Mesenteric fat pad (tissue), 1 donor: Measurements from ENCODE around the gene BDKRB1. TPM values are rescaled to one million over a fixed set of nuclear protein-coding genes. Genes with fewer than 3 reads are reported as not detected.
"Not testable (repeated sequence)": the region's sequence is repeated elsewhere in the genome, so short reads cannot be mapped to it uniquely, and the experiment has no call there.

Source experiments
- DNase-seq: peaks from one replicate; pipeline ENCODE4 v3.0.0-alpha.2; 2020; ENCODE audit warnings: low spot score
- total RNA-seq: library from RNA; stranded (reverse); fragmentation: NEBNext Ultra II Directional; extraction: Animal tissue kit (Norgen Biotek cat#: 25700); gene quantifications from one replicate; pipeline ENCODE4 v1.2.1, GENCODE V29; 2021
- donor health status: DM: yes; HTN: yes; CAD: no.

BDKRB1 gene
- total RNA-seq, 1 donor from 2014 or later, result 0.71 TPM

DNA sequence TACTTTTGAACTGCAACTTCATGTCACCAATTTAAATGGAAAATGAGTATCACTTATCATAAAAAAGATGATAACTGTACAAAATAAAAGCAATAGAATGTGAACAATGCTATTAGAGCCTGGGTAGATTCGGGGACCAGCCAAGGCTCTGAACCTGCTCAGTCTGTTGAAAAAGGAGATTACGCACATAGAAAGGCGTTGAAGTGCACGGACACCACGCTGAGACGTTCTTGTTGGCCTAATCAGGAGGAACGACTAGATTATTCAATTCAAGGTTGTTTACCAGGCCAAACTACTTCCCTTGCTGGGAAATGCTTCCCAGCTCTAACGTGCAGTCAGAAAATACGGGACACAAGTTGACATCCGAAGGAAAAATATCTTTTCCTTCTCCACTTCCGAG is 23.5 kb upstream of the BDKRB1 start:
- DNase-seq, result no peak

DNA sequence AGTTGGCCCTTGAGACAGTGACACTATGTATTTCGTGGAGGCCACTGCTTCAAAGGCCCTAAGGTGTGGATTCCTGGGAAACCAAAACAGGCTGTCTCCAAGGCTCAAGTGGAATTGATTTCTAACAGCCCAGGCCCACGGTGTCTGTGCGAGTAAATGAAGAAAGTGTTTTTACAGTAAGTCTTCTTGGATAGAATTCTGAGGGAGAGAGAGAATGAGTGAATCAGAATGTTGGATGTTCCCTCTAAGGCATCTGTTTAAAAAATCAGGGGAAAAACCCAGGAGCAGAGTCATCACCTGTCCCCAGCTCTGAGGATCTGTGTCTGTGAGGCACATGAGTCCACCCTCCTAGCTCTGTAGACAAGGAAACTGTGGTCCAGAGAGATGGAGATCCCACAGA is 22.3 kb upstream of the BDKRB1 start:
- no peak for DNase-seq

DNA sequence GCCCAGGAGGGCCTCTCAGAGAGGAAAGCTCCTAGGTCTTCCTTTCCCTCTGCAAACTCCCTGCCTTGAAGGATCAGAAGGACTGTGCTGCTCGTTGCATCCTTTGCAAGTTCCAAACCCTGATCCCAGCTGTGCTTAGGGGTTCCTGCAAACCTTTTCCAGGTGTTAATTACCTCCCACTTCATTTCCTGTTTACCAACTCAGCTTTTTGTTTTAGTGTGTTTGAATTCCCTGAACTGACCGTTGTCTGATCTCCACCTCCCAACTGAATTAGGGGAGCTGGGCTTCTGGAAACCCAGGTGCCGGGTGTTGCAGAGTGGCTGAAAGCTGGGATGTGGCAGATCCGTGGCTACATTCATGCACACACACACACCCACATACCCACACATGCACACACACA is 20.6 kb upstream of the BDKRB1 start:
- no peak for DNase-seq

DNA sequence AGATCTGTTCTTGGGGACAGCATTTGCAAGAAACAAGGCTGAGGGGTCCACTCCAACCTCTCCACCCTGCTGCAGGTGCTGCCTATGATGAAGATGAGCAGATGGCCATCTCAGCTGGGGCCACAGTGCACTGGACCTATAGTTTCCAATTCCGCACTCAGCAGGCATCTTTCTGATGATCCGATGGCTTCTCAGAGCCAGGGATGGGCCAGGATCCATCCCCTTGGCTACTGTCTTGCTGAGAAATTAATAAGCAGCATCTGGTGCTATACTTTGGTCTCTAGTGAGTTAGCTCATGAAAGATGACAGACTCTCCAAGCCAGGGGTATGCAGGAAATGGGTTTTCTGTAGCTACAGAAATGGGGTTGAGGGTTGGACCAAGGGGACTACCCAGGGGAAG is 18.4 kb upstream of the BDKRB1 start:
- DNase-seq, result no peak

DNA sequence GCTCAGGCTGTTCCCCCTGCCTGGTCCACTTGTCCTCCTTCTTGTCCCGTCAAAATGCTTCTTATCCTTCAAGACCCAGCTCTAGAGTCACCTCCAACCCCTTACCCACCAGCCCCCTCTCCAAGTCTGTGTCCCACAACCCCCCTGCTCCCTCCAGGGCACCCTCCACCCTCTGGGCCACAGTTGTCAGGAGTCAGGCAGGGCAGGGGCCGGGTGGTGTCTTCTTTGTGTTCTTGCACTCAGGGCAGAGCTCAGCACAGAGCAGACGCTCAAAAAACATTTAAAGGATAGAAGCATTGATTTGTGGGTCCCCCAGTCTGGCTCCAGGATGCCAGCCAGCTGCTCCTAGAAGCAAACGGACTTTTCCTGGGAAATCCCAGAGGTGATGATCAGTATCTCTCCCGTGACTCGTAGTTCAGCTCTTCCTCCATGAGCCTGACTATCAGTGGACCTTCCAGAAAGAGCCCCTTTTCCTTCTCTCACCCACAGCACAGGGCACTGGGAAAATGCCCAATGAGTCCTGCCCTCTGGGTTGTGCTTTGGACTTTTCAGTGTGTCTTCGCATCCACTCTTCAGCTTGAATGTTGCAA is 17.2 kb upstream of the BDKRB1 start:
- no peak for DNase-seq

DNA sequence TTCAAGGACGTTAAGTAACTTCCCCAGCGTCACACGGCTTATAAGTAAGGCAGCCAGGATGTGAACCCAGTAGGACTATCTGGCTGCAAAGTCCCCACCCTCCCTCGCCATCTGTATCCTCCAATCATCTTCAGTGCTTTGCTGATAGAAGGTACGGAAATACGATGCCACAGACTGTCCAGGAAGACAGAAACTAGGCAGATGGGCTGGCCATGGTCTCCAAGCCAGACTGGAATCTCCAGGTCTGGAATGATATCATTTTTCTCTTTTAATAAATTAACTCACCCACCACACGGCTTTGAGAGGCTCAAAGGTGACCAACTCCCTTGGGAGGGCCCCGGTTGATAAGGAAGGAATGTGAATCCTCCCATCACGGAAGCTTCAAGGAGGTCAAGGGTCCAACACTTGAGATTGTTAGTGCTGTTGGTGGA is 16.3 kb upstream of the BDKRB1 start:
- DNase-seq, result no peak

DNA sequence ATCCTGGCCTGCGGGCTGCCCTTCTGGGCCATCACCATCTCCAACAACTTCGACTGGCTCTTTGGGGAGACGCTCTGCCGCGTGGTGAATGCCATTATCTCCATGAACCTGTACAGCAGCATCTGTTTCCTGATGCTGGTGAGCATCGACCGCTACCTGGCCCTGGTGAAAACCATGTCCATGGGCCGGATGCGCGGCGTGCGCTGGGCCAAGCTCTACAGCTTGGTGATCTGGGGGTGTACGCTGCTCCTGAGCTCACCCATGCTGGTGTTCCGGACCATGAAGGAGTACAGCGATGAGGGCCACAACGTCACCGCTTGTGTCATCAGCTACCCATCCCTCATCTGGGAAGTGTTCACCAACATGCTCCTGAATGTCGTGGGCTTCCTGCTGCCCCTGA is 15.4 kb upstream of the BDKRB1 start:
- DNase-seq, result no peak

DNA sequence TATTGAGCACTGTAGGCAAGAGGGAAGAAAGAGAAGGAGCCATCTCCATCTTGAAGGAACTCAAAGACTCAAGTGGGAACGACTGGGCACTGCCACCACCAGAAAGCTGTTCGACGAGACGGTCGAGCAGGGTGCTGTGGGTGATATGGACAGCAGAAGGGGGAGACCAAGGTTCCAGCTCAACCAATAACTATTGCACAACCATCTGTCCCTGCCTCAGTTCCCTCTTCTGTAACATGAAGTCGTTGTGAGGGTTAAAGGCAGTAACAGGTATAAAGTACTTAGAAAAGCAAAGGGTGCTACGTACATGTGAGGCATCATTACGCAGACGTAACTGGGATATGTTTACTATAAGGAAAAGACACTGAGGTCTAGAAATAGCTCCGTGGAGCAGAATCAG is 13.9 kb upstream of the BDKRB1 start:
- DNase-seq, result no peak

DNA sequence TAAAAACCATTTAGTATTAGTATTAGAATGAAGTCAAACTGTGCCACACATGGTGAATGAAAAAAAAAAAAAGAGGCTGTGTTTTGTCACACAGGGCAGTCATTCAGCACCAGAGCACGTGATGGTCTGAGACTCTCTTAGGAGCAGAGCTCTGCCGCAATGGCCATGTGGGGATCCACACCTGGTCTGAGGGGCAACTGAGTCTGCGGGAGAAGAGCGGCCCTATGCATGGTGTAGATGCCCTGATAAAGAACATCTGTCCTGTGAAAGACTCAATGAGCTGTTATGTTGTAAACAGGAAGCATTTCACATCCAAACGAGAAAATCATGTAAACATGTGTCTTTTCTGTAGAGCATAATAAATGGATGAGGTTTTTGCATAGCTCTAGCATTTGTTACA is 12.2 kb upstream of the BDKRB1 start:
- no peak for DNase-seq

DNA sequence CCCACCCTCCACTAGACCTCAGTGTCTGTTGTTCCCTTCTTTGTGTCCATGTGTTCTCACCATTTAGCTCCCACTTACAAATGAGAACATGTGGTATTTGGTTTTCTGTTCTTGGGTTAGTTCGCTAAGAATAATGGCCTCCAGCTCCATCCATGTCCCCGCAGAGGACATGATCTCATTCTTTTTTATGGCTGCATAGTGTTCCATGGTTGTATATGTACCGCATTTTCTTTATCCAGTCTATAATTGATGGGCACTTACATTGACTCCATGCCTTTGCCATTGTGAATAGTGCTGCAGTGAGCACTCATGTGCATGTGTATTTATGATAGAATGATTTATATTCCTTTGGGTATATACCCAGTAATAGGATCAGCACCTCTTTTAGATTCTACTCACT is 10.9 kb upstream of the BDKRB1 start:
- not testable (repeated sequence) for DNase-seq

DNA sequence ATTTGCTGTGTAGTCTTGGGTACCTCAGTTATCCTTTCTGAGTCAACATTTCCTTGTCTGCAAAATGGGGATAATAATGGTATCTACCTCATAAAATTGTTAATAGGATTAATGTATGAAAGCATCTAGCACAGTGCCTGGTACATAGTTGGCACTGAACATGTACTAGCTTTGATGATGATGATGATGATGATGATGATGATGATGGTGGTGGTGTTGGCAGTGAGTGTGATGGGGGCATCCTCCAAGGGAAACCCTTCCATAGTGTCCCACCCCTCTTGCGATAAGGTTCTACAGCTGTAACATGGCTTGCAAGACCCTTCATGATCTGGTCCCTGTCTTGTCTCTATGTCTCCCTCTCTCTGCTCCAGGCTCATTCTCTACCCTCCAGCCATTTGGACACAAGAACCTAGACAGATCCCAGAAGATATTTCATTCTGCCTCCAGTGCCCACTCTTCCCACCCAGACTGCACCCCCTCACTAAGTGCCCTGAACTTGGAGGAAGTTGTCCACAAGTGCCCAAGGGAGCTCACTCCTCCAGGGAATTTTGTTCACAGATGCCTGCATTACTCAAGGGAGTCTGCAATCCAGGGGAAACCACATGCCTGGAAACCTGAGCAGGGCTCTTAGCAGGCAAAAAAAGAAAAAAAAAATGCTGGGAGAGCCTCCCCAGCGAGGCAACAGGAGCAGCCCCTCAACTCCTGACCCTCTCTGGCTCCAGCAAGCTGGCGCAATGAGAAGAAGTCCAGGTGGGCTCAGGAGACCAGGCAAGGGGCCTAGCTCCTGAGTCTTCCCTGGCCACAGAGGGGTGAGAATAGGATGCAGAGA is 10.1 kb upstream of the BDKRB1 start:
- DNase-seq, result no peak

DNA sequence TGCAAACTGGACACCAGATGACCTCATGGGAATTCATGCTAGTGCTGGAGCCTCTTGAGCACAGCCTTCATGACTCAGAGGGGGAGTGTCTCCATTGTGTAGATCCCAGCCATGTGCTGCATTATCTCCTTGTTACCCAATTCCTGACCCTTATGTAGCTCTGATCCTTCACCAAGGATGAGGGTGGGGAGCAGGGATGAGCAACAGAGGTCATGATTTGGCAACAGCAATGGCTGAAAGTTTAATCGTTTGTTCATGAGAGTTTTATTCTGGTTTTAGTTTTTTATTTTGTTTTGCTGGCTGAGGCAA is 9.5 kb upstream of the BDKRB1 start:
- no peak for DNase-seq

DNA sequence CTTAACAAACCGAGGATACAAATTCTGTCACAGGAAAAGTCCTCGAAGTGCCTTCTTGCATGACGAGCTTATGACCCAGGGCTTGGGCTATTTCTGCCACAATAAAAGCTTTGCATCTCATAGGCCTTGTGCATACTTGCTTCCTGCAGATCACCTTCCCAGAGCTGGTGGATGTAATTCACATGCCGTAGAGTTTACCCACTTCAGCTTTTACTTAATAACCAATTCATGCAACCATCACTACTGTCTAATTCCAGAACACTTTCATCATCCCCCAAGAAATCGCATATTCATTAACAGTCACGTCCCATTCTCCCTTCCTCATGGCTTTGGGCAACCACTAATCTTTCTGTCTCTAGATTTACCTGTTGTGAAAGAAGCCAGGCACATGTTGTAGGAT is 9.0 kb upstream of the BDKRB1 start:
- no peak for DNase-seq

DNA sequence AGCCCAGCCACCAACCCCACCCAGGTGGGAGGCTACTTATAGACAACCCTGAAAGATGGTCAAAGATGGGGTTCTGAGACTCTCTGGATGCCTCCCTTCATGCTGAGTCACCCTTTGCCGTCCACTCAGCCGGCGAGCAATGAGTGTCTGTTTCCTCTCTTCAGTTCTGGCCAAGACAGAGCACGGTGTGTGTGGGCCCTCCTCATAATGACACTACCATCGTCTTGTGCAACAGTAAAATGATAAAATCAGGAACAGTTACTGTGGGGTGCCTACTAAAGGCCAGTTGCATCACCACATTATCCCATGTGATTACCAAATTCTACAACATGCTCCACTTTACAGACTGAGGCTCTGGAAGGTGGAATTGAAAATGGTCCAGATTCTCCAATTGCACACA is 7.0 kb upstream of the BDKRB1 start:
- DNase-seq, result no peak

DNA sequence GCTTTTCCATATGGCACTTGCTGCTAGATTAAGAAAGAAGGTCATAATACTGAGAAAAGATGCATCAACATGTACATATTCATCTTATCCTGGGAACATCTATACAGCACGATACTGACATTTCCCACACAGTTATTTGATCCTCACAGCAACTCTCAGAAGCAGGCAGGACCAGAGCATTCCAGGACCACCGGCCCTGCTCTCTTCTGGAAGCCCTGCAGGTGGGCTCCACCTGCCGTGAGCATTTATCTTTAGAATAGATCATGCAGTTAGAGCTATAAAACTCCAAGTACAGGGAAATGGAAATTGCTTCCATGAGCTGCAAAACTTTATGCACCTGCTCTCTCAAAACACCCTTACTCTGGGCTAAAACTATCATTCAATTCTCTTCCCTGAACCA is 5.5 kb upstream of the BDKRB1 start:
- DNase-seq, result no peak

DNA sequence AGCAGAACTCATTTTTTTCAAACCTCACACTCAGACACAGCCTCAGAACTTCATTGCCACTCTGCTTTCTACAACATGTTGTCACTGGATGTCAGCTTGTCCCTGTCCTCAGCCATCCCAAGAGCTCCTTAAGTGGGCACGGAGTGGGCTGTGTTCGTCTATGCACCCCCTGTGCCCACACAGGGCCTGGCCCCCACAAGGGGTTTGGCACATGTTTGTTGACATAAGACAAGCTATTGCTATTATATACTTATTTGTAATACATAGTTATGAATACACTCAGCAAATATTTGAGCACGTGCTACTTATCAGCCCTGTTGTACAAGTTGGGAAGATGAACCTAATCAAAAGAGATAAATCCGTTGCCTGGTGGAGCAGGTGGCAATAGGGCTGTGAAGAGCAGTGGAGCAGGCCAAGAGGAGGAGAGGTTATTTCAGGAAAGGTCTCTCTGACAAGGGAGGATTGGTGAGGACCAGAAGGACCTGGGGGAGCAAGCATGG is 4.3 kb upstream of the BDKRB1 start:
- no peak for DNase-seq

DNA sequence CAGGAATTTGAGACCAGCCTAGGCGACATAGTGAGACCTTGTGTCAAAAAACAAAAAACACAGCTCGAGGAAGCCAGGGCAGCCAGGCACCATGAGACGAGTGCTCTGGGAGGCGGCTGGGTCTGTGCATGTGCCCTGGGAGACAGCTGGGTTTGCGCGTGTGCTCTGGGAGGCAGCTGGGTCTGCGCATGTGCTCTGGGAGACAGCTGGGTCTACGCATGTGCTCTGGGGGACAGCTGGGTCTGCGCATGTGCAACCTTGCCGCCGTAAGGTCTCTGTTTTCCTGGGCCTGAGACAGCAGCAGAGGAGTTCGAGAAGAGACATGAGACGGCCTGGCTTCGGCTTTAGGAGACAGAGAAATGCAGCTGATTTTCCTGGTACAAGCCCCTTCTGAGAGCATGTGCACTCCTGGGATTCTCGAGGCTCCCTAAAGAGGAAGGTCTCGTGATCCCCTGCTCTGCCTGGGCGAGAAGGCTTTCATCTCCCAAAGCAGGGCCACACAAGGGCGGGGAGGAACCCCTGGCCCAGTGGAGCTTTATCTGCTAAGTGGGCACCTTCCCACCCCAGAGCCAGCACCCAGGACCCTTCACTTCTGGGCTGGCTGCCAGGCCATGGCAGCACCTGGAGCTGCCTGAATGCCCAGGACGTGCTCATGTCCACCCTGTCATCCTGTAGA is 3.5 kb upstream of the BDKRB1 start:
- no peak for DNase-seq

DNA sequence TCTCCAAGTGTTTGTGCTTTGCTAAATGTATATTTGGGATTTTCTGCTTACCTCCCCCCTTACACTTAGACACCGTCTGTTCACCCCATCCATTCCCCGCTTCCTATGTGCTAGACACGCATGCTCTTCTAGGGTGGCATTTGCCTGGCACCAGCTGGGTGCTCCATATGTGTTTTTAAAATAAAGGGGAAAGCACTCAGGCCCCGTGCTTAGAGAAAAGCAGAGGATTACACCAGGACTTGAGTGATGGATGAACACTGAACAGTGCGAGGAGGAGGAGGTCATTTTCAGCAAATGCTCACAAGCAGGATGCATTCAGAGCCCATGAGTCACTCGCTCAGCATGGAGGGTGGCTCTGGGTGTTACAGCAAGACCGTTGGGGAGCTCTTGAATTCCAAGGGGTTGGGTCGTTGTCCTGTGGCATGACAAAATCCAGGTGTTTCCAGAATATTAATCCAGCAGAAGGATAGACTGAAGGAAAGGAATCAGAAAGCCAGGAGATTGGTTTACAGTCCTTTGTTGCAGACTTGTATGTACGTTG is 2.9 kb upstream of the BDKRB1 start:
- no peak for DNase-seq

DNA sequence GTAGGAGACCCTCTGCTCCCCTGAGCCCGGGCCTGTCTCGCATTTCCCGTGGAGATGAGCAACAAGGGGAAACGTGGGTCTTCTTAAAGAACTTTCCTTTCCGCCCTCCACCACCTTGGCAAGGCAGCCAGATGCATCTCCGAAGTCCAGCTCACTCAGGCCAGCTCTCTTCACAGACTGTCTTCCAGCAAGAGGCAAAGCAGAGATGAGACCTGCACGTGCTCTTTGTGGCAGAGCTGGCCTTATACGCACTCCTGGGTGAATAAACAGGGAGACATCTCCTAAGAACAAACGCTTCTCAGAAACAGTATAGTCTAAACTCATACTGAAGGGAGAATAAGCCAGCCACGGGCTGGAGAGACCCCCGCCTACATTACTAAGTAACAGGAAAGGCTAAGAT is 1.3 kb upstream of the BDKRB1 start:
- DNase-seq, result no peak

DNA sequence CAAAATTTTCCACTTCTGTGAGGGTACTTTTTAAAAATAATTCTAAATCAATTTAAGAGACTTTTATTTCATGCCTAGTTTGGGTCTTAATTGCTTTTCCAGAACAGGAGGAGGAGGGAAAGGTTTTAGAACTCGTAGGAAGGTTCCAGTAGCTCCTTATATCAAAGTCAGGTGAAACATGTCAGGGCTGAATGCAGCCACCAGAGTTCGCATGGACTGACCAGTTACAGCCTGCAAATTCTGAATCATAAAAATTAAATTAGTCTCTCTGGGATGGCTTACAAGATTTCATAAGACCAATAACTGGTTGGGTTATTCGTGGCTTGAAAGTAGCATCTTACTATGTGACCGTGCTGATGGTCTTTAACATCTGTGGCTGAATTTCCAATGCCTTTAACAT is 397 bp downstream of the BDKRB1 start:
- no peak for DNase-seq

DNA sequence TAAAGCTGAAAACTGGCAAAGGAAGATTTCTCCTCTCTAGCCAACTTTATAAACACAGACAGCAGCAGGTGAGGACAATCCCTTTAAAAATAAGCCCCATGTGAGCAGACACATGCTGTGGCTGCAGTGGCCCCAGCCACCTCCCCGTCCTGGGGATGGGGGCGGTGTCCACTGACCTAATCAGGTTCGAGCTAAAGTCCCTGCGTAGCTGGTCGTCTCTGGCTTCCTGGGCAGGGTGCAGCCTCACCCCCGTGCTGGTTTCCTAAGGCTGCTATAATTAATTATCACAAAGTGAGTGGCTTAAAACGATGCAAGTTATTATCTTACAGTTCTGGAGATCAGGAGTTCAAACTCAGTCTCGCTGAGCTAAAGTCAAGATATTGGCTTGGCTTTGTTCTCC is 1.0 kb downstream of the BDKRB1 start:
- DNase-seq, result peak; percentile 45

DNA sequence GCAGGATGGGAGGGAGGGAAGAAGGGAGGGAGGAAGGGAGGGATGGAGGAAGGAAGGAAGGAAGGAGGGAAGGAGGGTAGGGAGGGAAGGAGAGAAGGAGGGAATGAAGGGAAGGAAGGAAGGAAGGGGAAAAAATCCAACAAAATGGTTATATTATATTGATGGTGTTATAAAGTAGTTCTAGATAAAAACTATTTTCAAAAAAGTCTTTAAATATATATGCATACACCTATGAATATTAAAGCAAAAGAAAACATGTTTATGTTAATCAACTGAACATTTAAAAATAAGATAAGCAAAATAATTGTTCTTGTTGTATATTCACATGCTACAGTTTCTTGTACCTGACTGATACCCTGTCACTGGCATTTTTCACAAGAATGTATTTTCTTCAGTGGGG is 1.9 kb downstream of the BDKRB1 start:
- DNase-seq, result no peak
